ENCODE measurements around the gene MUC6. TPM values are rescaled to one million over a fixed set of nuclear protein-coding genes. Genes with fewer than 3 reads are reported as not detected.

MUC6 gene
- total and polyA plus RNA-seq, 2 of the 8 experiments (the other 6 are each of a cell fraction or from before 2014, with no cell fraction given) = not detected

- FAIRE-seq = no peak
- TF ChIP-seq SRF (IDR thresholded peaks at IDR 0.05; ENCODE audit: low read depth, low read length) = no peak
- TF ChIP-seq JUND (IDR thresholded peaks at IDR 0.05; ENCODE audit: low read length) = no peak
- TF ChIP-seq ATF2 (IDR thresholded peaks at IDR 0.05; ENCODE audit: low read length) = no peak
- no peak for TF ChIP-seq NRF1 (IDR thresholded peaks at IDR 0.05; ENCODE audit: low read depth, low read length)
- no peak for TF ChIP-seq RXRA (IDR thresholded peaks at IDR 0.05; ENCODE audit: insufficient read depth, low read depth, low read length)
- no peak for TF ChIP-seq GTF2F1 (IDR thresholded peaks at IDR 0.05; ENCODE audit: borderline replicate concordance, low read depth, low read length)
- TF ChIP-seq TBP (IDR thresholded peaks at IDR 0.05; ENCODE audit: low read depth, low read length) = no peak
- no peak for TF ChIP-seq CHD2 (IDR thresholded peaks at IDR 0.05; ENCODE audit: low read length)
- no peak for TF ChIP-seq NANOG (IDR thresholded peaks at IDR 0.05; ENCODE audit: insufficient read depth, low read depth, low read length, poor library complexity, severe bottlenecking)
- TF ChIP-seq CBX5 (IDR thresholded peaks at IDR 0.05; ENCODE audit: low read depth, low read length) = no peak
- TF ChIP-seq SP2 (IDR thresholded peaks at IDR 0.05; ENCODE audit: low read length) = no peak
- no peak for TF ChIP-seq RNF2 (IDR thresholded peaks at IDR 0.05; ENCODE audit: borderline replicate concordance, low read depth, low read length, missing control alignments, poor library complexity, severe bottlenecking)
- no peak for TF ChIP-seq RBBP5 (IDR thresholded peaks at IDR 0.05; ENCODE audit: borderline replicate concordance, low read depth, low read length)
Measured at GRCh38 chr11:999009-999408, 37.5 kb downstream of the MUC6 start.

More at GRCh38 chr11:999009-999408, 37.5 kb downstream of the MUC6 start:
- H3K9me3 ChIP-seq (ENCODE audit: insufficient read depth in 2 of 2, low read depth in 1 of 2, low read length in 1 of 2) = no peaks in the 10 kb centered on the region
- H3K4me2 ChIP-seq (ENCODE audit: insufficient read depth in 1 of 2, low read depth in 2 of 2, low read length in 2 of 2) = no peak overlapping the region
- no peak overlapping the region for H3K23ac ChIP-seq (ENCODE audit: insufficient read length)
- no peak overlapping the region for H2BK15ac ChIP-seq (ENCODE audit: low read length)
- H3K79me2 ChIP-seq (ENCODE audit: control insufficient read depth in 1 of 2, insufficient read depth in 2 of 2, low read length in 2 of 2) = no peaks in the 10 kb centered on the region; a peak in 1 of 4 replicates
- no peak overlapping the region for H4K5ac ChIP-seq (ENCODE audit: insufficient read length, low read depth, low read length)
- 91% methylated on average over 10 of the region's 10 CpGs; no CpG with 5 or more reads in 1 of the 2 experiments for WGBS, 2 experiments (ENCODE audit: extremely low coverage in 1 of 2, insufficient coverage in 1 of 2, insufficient read length in 1 of 2, insufficient replicate concordance in 2 of 2, low coverage in 1 of 2, low lambda C conversion rate in 2 of 2, missing lambda C conversion rate in 1 of 2)
- no peak overlapping the region for H2BK20ac ChIP-seq (ENCODE audit: low read length)
- no peak overlapping the region for H4K91ac ChIP-seq (replicated peaks; ENCODE audit: insufficient read length, low read length)
- no peak overlapping the region for H3K27ac ChIP-seq (ENCODE audit: low read depth, low read length)
- no peak overlapping the region for H3K56ac ChIP-seq (replicated peaks; ENCODE audit: insufficient read length, low read depth, low read length)
- H3K4ac ChIP-seq (replicated peaks; ENCODE audit: insufficient read length, low read depth, low read length) = no peak overlapping the region
- DNase-seq (ENCODE audit: low read depth in 1 of 2, low spot score in 2 of 2) = no peak
- no peak overlapping the region; a peak in 1 of 7 replicates for H3K9ac ChIP-seq (replicated peaks in 1 of 4; ENCODE audit: extremely low read depth in 1 of 4, low read depth in 3 of 4, low read length in 3 of 4)
- no peak overlapping the region for H2AFZ ChIP-seq (ENCODE audit: low read length)
- ChIA-PET CTCF (ENCODE audit: partially characterized antibody) (interaction anchor here (0.9 kb wide), 2 partner anchors 10 to 23 kb away, joined by 3 read pairs; no protein-coding TSS in a partner anchor), POLR2A (ENCODE audit: partially characterized antibody) (no interaction called here)
- no peak overlapping the region for H4K8ac ChIP-seq (ENCODE audit: extremely low read depth, insufficient read depth, low read length)
- no peaks in the 10 kb centered on the region for H3K23me2 ChIP-seq (ENCODE audit: low read depth, low read length)
- no peak overlapping the region for H3K4me3 ChIP-seq (ENCODE audit: extremely low read depth in 1 of 4, insufficient read depth in 2 of 4, low read depth in 3 of 4, low read length in 4 of 4)
- H4K20me1 ChIP-seq (replicated peaks in 1 of 2; ENCODE audit: control insufficient read depth in 1 of 2, insufficient read depth in 2 of 2, low read length in 2 of 2) = peaks cover 0 to 6% of the 10 kb centered on the region in 2 experiments
- no peaks in the 10 kb centered on the region for H3K4me1 ChIP-seq (replicated peaks in 1 of 4; ENCODE audit: control insufficient read depth in 3 of 4, insufficient read depth in 4 of 4, low read length in 3 of 4)
- H3K14ac ChIP-seq (ENCODE audit: insufficient read length) = no peak overlapping the region
- H3K18ac ChIP-seq (ENCODE audit: extremely low read depth, low read length) = no peak overlapping the region
- H2BK120ac ChIP-seq (replicated peaks; ENCODE audit: low read depth, low read length) = no peak overlapping the region
- H2BK12ac ChIP-seq (ENCODE audit: low read depth, low read length) = no peak overlapping the region
- H2BK5ac ChIP-seq (ENCODE audit: low read depth, low read length) = no peak overlapping the region
- H3K36me3 ChIP-seq (ENCODE audit: control insufficient read depth in 2 of 4, insufficient read depth in 4 of 4, low read length in 3 of 4) = peaks cover 8 to 27% (median 21%) of the 10 kb centered on the region in 4 experiments; a peak in 7 of 8 replicates
- no peaks in the 10 kb centered on the region for H3K79me1 ChIP-seq (ENCODE audit: low read depth, low read length)
- H3K27me3 ChIP-seq (replicated peaks in 1 of 4; ENCODE audit: control insufficient read depth in 3 of 4, extremely low read depth in 1 of 4, insufficient read depth in 3 of 4, low read length in 3 of 4) = no peaks in the 10 kb centered on the region
- no peak overlapping the region for H2AK5ac ChIP-seq (ENCODE audit: low read depth, low read length)

All from H1 (cell line).